Sigmoid colon (tissue), 7 donors: ENCODE measurements around the gene KIFC1. TPM values are rescaled to one million over a fixed set of nuclear protein-coding genes. Genes with fewer than 3 reads are reported as not detected.
A peak's percentile ranks its signal among the peaks of the same experiment; 100 is the strongest.
"Not testable (repeated sequence)": the region's sequence is repeated elsewhere in the genome, so short reads cannot be mapped to it uniquely, and the experiment has no call there.

ENCODE experiments used
- DNase-seq: peaks from one replicate; pipeline ENCODE4 v3.0.0-alpha.2; 2019
- H3K27ac ChIP-seq, 4 donors: fragments of 200-600 bp; sonication (generic); one replicate each; pipeline ENCODE4 v1.5.1; 2016 to 2019; ENCODE audit warnings: mild to moderate bottlenecking in 1 of 4
- H3K27me3 ChIP-seq, 3 donors: fragments of 200-600 bp; sonication (generic); one replicate each; pipeline ENCODE4 v1.5.1; 2019; ENCODE audit warnings: mild to moderate bottlenecking in 1 of 3
- H3K36me3 ChIP-seq, 4 donors: fragments of 200-600 bp; sonication (generic); one replicate each; pipeline ENCODE4 v1.5.1; 2016 to 2019
- H3K4me1 ChIP-seq, 4 donors: fragments of 200-600 bp; sonication (generic); one replicate each; pipeline ENCODE4 v1.5.1; 2017 to 2019
- H3K4me3 ChIP-seq, 4 donors: fragments of 200-600 bp; sonication (generic); one replicate each; pipeline ENCODE4 v1.5.1; 2017 to 2019; ENCODE audit warnings: mild to moderate bottlenecking in 2 of 4, moderate library complexity in 1 of 4
- H3K9me3 ChIP-seq, 4 donors: fragments of 200-600 bp in 3 of 4; sonication (generic) in 3 of 4; one replicate each; pipeline versions ENCODE4 v1.5.1 to v1.6.1; 2013 to 2019
- EP300 ChIP-seq, 4 donors: sonication (generic); formaldehyde crosslinking; IDR thresholded peaks; one replicate each; pipeline ENCODE4 v1.6.1; 2017; ENCODE audit warnings: antibody characterized with exemption in 4 of 4
- POLR2A ChIP-seq, 2 donors: fragments of 450-650 bp; IDR thresholded peaks; one replicate each; pipeline ENCODE4 v1.6.1; 2016; ENCODE audit warnings: antibody characterized with exemption in 2 of 2, mild to moderate bottlenecking in 2 of 2, moderate library complexity in 2 of 2
- POLR2AphosphoS5 ChIP-seq, 4 donors: sonication (generic); formaldehyde crosslinking; IDR thresholded peaks; one replicate each; pipeline ENCODE4 v1.6.1; 2017; ENCODE audit warnings: antibody characterized with exemption in 4 of 4
- WGBS, 2 donors: extraction: QIAGEN DNeasy Blood & Tissue Kit; methylation state at CpG; one replicate each; pipeline ENCODE4 v1.1.7; 2013; 5-methylcytosine and 5-hydroxymethylcytosine counted together
- intact Hi-C: fragments of 100-400 bp; cut with DNase I; formaldehyde crosslinking; loops from one replicate; pipeline ENCODE4 v1.15.1; 2023
- polyA plus RNA-seq, 3 donors: library from polyadenylated mRNA; stranded (reverse); fragments of 200-250 nt; gene quantifications; one replicate each; pipeline ENCODE4 v1.2.3, GENCODE V29; 2013
- total RNA-seq, 4 donors: library from RNA; depleted of rRNA; stranded (reverse); fragments of >200 nt; gene quantifications; one replicate each; pipeline ENCODE4 v1.1.0, GENCODE V29; 2016
- TF ChIP-seq, protein P1 (sequence below), 4 experiments: fragments of 450-650 bp in 3 of 4; fragments of 200-600 bp in 1 of 4; IDR thresholded peaks; one replicate each; pipeline ENCODE4 v1.5.1; 2016 to 2019; ENCODE audit warnings: antibody characterized with exemption in 4 of 4, mild to moderate bottlenecking in 3 of 4, moderate library complexity in 2 of 4
- donor health status: healthy with polysubstance abuse.
- donor health status: Bipolar disorder and iron deficiency.
- donor health status: healthy.

The KIFC1 gene
- total RNA-seq, result 1 to 10 TPM in 2 of 4 donors, under 1 TPM in 2; 0.49 to 5.5 (median 1.3) TPM
- 10 to 100 TPM in 1 of 3 donors, 1 to 10 TPM in 2; 1.2 to 23.0 (median 4.6) TPM for polyA plus RNA-seq

DNA sequence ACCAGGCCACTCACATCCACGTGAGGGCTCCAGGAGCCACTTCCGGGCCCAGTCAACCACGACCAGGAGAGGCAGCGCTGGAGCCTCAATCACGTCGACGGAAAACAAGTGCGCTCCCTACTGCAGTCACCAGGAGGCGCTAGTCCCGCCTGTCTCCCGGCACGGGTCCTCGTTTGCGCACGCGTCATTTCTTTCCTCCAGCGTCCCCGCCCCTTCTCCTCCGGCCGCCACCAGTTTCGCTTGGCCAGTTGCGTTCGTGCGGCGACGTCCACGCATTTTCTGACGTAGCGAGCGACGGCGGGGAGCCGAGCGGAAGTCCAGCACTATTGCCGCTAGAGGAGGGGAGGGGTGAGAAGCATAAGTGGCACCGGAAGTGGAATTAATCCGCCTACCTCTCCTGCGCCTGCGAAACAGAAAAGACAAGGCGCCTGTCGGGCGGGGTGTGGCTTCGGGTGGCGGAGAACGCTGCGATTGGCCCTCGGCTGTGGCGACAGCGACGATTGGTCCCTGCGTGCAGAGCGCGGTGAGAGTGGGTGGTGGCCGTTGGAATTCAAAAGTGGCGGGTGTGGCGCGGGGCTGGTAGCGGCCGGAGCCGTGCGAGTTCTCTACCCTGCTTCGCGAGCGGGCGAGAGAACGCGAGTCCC, at the start of gene KIFC1:
KIFC1 (plus strand) TSS at position 546 of the 644 bp plus-strand sequence. CDS start 163 bp downstream, outside the sequence.
- TF ChIP-seq POLR2AphosphoS5 (IDR thresholded peaks at IDR 0.05), result peak; percentile 33 to 88 (median 46)
- no peak for TF ChIP-seq POLR2A (IDR thresholded peaks at IDR 0.05)
- peak in 2 of 4 donors; percentile 49 to 96 for TF ChIP-seq EP300 (IDR thresholded peaks at IDR 0.05)
- TF ChIP-seq, protein P1, sequence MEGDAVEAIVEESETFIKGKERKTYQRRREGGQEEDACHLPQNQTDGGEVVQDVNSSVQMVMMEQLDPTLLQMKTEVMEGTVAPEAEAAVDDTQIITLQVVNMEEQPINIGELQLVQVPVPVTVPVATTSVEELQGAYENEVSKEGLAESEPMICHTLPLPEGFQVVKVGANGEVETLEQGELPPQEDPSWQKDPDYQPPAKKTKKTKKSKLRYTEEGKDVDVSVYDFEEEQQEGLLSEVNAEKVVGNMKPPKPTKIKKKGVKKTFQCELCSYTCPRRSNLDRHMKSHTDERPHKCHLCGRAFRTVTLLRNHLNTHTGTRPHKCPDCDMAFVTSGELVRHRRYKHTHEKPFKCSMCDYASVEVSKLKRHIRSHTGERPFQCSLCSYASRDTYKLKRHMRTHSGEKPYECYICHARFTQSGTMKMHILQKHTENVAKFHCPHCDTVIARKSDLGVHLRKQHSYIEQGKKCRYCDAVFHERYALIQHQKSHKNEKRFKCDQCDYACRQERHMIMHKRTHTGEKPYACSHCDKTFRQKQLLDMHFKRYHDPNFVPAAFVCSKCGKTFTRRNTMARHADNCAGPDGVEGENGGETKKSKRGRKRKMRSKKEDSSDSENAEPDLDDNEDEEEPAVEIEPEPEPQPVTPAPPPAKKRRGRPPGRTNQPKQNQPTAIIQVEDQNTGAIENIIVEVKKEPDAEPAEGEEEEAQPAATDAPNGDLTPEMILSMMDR (IDR thresholded peaks at IDR 0.05), result peak; percentile 92 to 99 (median 96)
- intact Hi-C loops, result loop anchor here (1.0 to 10.0 kb wide), 4 partner anchors 35 to 183 kb away; partner anchors contain the start of genes RPS18, VPS52 and ZBTB9
- no peaks in the 10 kb centered on the region for H3K36me3 ChIP-seq
- H3K4me1 ChIP-seq, result peaks cover 0 to 14% (median 12%) of the 10 kb centered on the region in 4 donors
- H3K27ac ChIP-seq, result peak within 1 kb of the TSS; percentile 86 to 95 (median 92)
- no peaks in the 10 kb centered on the region for H3K9me3 ChIP-seq
- H3K27me3 ChIP-seq, result no peaks in the 10 kb centered on the region
- H3K4me3 ChIP-seq, result peak within 1 kb of the TSS; percentile 30 to 56 (median 50)
- DNase-seq, result peak; percentile 100
- WGBS, 2 donors, result 0% methylated on average over 67 of the region's 67 CpGs

DNA sequence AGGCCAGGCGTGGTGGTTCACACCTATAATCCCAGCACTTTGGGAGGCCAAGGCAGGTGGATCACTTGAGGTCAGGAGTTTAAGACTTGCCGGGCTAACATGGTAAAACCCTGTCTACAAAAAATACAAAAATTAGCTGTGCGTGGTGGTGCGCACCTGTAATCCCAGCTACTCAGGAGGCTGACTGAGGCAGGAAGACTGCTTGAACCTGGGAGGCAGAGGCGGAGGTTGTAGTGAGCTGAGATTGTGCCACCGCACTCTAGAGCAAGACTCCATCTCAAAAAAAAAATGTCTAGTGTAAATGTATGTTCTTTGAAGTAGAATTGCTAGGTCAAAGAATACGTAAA, 48.0 kb upstream of the KIFC1 start:
- H3K36me3 ChIP-seq, DNase-seq, intact Hi-C loops, H3K9me3 ChIP-seq, H3K27me3 ChIP-seq, H3K4me3 ChIP-seq, H3K27ac ChIP-seq: not testable (repeated sequence)
- 72 to 92% methylated on average over 7 of the region's 7 CpGs for WGBS, 2 donors
- peaks cover 0 to 11% (median 7%) of the 10 kb centered on the region in 4 donors for H3K4me1 ChIP-seq

GRCh38 chr6:33343953-33344611, 47.5 kb upstream of the KIFC1 start:
- Histone ChIP-seq H3K4me3 (no peak overlapping the region), H3K27ac (no peak overlapping the region), H3K4me1 (peaks cover 0 to 11% (median 7%) of the 10 kb centered on the region in 4 donors), H3K27me3 (no peaks in the 10 kb centered on the region), H3K9me3 (no peaks in the 10 kb centered on the region), H3K36me3 (no peaks in the 10 kb centered on the region)
- intact Hi-C loops, result no loop called here
- 45 to 87% methylated on average over 6 of the region's 6 CpGs for WGBS, 2 donors
- TF ChIP-seq POLR2AphosphoS5 (IDR thresholded peaks at IDR 0.05) (no peak), POLR2A (IDR thresholded peaks at IDR 0.05) (no peak), EP300 (IDR thresholded peaks at IDR 0.05) (no peak)
- TF ChIP-seq, protein P1 (IDR thresholded peaks at IDR 0.05), result no peak
- DNase-seq, result no peak

DNA sequence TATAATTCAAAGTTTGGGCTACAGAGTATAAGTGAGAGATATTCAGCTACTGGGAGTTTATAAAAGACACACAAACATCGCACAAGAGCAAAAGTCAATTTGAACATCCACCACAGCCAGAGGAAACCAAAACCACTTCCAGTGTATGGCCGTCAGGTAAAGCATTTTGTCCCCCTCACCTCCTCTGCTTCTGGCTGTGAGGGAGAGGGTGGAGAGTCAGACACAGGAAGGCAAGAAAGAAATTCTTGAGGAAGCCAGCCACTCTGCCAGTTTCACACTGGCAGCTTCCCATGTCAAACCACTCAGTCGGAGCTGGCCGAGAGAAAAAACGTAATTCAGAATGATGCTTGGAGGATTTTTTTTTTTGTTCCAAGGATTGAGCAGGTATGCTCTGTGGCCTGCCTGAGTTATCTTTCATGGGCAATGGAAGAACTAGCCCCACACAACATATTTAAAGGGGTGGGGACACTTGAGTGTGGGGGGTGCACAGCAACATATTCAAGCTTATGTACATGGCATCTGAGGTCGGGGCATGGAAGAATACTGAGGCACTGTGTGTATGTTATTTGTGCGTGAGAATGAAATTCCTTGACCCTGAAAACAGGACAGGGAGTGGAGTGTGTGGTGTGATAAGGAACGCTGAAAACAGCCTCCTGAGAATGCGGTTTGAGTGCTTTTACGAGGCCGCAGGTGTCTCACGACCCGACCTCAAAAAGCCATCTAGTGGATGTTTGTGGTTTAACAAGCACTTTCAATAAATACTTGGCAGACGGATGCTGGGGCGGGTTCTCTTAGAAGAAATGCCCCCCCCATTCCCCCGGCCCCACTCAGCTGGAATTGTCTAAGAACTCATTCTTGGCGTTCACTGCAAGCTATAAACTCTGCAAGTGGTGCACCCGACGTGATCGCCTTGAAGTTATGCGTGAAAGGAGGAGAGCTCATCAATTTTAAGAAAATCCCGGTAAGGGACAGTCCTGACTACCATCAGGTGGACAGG, 46.6 kb upstream of the KIFC1 start:
- H3K4me3 ChIP-seq, result no peak overlapping the region
- peak overlapping the region; percentile 11 to 31 (median 16) for H3K27ac ChIP-seq
- peaks cover 0 to 11% (median 7%) of the 10 kb centered on the region in 4 donors for H3K4me1 ChIP-seq
- no peak for TF ChIP-seq EP300 (IDR thresholded peaks at IDR 0.05)
- TF ChIP-seq, protein P1 (IDR thresholded peaks at IDR 0.05), result peak; percentile 19 to 68 (median 50)
- no peaks in the 10 kb centered on the region for H3K36me3 ChIP-seq
- 7 to 9% methylated on average over 22 of the region's 22 CpGs for WGBS, 2 donors
- no peaks in the 10 kb centered on the region for H3K9me3 ChIP-seq
- no peaks in the 10 kb centered on the region for H3K27me3 ChIP-seq
- intact Hi-C loops, result no loop called here
- peak; percentile 86 for DNase-seq

DNA sequence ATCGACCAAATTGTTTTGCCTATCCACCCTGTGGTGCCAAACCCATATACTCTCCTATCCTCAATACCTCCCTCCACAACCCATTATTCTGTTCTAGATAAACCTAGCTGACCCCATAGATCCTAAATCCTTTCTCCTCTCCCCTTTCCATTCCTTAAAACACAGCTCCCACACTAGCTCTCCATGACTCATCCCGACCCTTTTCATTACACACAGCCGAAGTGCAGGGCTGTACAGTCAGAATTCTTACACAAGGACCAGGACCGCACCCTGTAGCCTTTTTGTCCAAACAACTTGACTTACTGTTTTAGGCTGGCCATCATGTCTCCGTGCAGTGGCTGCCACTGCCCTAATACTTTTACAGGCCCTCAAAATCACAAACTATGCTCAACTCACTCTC, 44.7 kb upstream of the KIFC1 start:
- H3K27ac ChIP-seq, H3K36me3 ChIP-seq, H3K4me3 ChIP-seq, DNase-seq, H3K9me3 ChIP-seq, intact Hi-C loops, H3K27me3 ChIP-seq: not testable (repeated sequence)
- H3K4me1 ChIP-seq, result peaks cover 0 to 11% (median 7%) of the 10 kb centered on the region in 4 donors
- 84 to 85% methylated on average over 5 of the region's 5 CpGs for WGBS, 2 donors
